GM10847 (cell line): ENCODE data around the gene DUSP7.

Source experiments
- POLR2A ChIP-seq: IDR thresholded peaks from 2 replicates; pipeline ENCODE4 v1.6.1; 2011; ENCODE audit not compliant: insufficient read length; ENCODE audit errors: extremely low read depth

Gene DUSP7

GRCh38 chr3:52015438-52016228 is 40.7 kb downstream of the DUSP7 start:
- no peak for TF ChIP-seq POLR2A

- no peak for TF ChIP-seq POLR2A
These were observed 41.8 kb downstream of the DUSP7 start for GRCh38 chr3:52014613-52015012.

- no peak for TF ChIP-seq POLR2A
These were observed 42.4 kb downstream of the DUSP7 start for GRCh38 chr3:52013802-52014598.

- no peak for TF ChIP-seq POLR2A
These were observed 43.7 kb downstream of the DUSP7 start for GRCh38 chr3:52012699-52013098.

GRCh38 chr3:52010431-52010830 is 45.9 kb downstream of the DUSP7 start:
- TF ChIP-seq POLR2A, result no peak

GRCh38 chr3:52007291-52007690 is 49.1 kb downstream of the DUSP7 start:
- TF ChIP-seq POLR2A, result no peak

- TF ChIP-seq POLR2A, result no peak
These were observed 49.6 kb downstream of the DUSP7 start for GRCh38 chr3:52006820-52007133.

- no peak for TF ChIP-seq POLR2A
These were observed 50.2 kb downstream of the DUSP7 start for GRCh38 chr3:52006017-52006819.

- TF ChIP-seq POLR2A, result no peak
These were observed 50.8 kb downstream of the DUSP7 start for GRCh38 chr3:52005571-52005986.

GRCh38 chr3:52004906-52005395 is 51.4 kb downstream of the DUSP7 start:
- no peak for TF ChIP-seq POLR2A

- TF ChIP-seq POLR2A, result no peak
These were observed 52.1 kb downstream of the DUSP7 start for GRCh38 chr3:52004163-52004787.

- no peak for TF ChIP-seq POLR2A
These were observed 53.6 kb downstream of the DUSP7 start for GRCh38 chr3:52002748-52003147.

GRCh38 chr3:52001443-52001974 is 54.9 kb downstream of the DUSP7 start:
- no peak for TF ChIP-seq POLR2A

- TF ChIP-seq POLR2A, result no peak
These were observed 56.5 kb downstream of the DUSP7 start for GRCh38 chr3:51999846-52000245.
